ENCODE data around the gene LIMK1. TPM values are rescaled to one million over a fixed set of nuclear protein-coding genes. Genes with fewer than 3 reads are reported as not detected.

LIMK1 gene
- total and polyA plus RNA-seq, 5 donors from 2014 or later = 1.7 to 14.4 (median 2.8) TPM

GRCh38 chr7:74093671-74094223, 10.1 kb downstream of the LIMK1 start:
- Mint-ChIP-seq H3K27me3 (no peaks in the 10 kb centered on the region), H3K4me1 (peaks cover 0 to 30% (median 5%) of the 10 kb centered on the region in 4 donors), H3K27ac (peak overlapping the region; percentile 96 to 97 (median 97)), H3K9me3 (no peaks in the 10 kb centered on the region), H3K4me3 (peak overlapping the region; percentile 88 to 94 (median 89)), H3K36me3 (peaks cover 15% of the 10 kb centered on the region)
- ATAC-seq (ENCODE audit: low read depth in 2 of 2) = peak; percentile 5 to 20
- peak in 1 of 3 donors; percentile 15 for DNase-seq
- peak overlapping the region; percentile 76 for H3K4me3 ChIP-seq (ENCODE audit: low read depth, low read length)
- no peaks in the 10 kb centered on the region for H3K27me3 ChIP-seq (ENCODE audit: control insufficient read depth, insufficient read depth, low read length)
- H3K27ac ChIP-seq (ENCODE audit: insufficient read depth, low read length, poor library complexity, severe bottlenecking) = peak overlapping the region; percentile 78
- peaks cover 29% of the 10 kb centered on the region for H3K4me1 ChIP-seq (ENCODE audit: control insufficient read depth, insufficient read depth, low read length, poor library complexity, severe bottlenecking)
- H3K36me3 ChIP-seq (ENCODE audit: control insufficient read depth, insufficient read depth, low read length) = no peaks in the 10 kb centered on the region
- H3K9me3 ChIP-seq (ENCODE audit: control insufficient read depth in 2 of 2, low read length in 2 of 2) = no peaks in the 10 kb centered on the region

GRCh38 chr7:74094224-74095101, 10.9 kb downstream of the LIMK1 start:
- H3K4me3 ChIP-seq (ENCODE audit: low read depth, low read length) = peak overlapping the region; percentile 76
- H3K36me3 Mint-ChIP-seq = peaks cover 12% of the 10 kb centered on the region
- peak; percentile 82 to 84 for ATAC-seq (ENCODE audit: low read depth in 2 of 2)
- H3K4me1 ChIP-seq (ENCODE audit: control insufficient read depth, insufficient read depth, low read length, poor library complexity, severe bottlenecking) = peaks cover 29% of the 10 kb centered on the region
- no peaks in the 10 kb centered on the region for H3K9me3 Mint-ChIP-seq
- peak; percentile 41 to 84 (median 51) for DNase-seq
- peaks cover 0 to 24% (median 5%) of the 10 kb centered on the region in 4 donors for H3K4me1 Mint-ChIP-seq
- H3K27ac ChIP-seq (ENCODE audit: insufficient read depth, low read length, poor library complexity, severe bottlenecking) = peak overlapping the region; percentile 78
- H3K9me3 ChIP-seq (ENCODE audit: control insufficient read depth in 2 of 2, low read length in 2 of 2) = no peaks in the 10 kb centered on the region
- H3K27ac Mint-ChIP-seq = peak overlapping the region; percentile 96 to 97 (median 97)
- H3K27me3 Mint-ChIP-seq = no peaks in the 10 kb centered on the region
- peaks cover 3% of the 10 kb centered on the region for H3K36me3 ChIP-seq (ENCODE audit: control insufficient read depth, insufficient read depth, low read length)
- H3K27me3 ChIP-seq (ENCODE audit: control insufficient read depth, insufficient read depth, low read length) = no peaks in the 10 kb centered on the region
- peak overlapping the region; percentile 88 to 94 (median 89) for H3K4me3 Mint-ChIP-seq

GRCh38 chr7:74095135-74095534, 11.5 kb downstream of the LIMK1 start:
- H3K4me3 Mint-ChIP-seq = peak overlapping the region; percentile 88 to 94 (median 89)
- H3K4me3 ChIP-seq (ENCODE audit: low read depth, low read length) = peak overlapping the region; percentile 76
- peak overlapping the region; percentile 78 for H3K27ac ChIP-seq (ENCODE audit: insufficient read depth, low read length, poor library complexity, severe bottlenecking)

GRCh38 chr7:74097937-74098614, 14.5 kb downstream of the LIMK1 start:
- H3K27ac Mint-ChIP-seq = peak overlapping the region in 2 of 3 donors; percentile 20 to 54
- Histone ChIP-seq H3K4me3 (ENCODE audit: low read depth, low read length) (no peak overlapping the region), H3K36me3 (ENCODE audit: control insufficient read depth, insufficient read depth, low read length) (peaks cover 11% of the 10 kb centered on the region), H3K9me3 (ENCODE audit: control insufficient read depth in 2 of 2, low read length in 2 of 2) (no peaks in the 10 kb centered on the region), H3K4me1 (ENCODE audit: control insufficient read depth, insufficient read depth, low read length, poor library complexity, severe bottlenecking) (peaks cover 26% of the 10 kb centered on the region), H3K27me3 (ENCODE audit: control insufficient read depth, insufficient read depth, low read length) (no peaks in the 10 kb centered on the region), H3K27ac (ENCODE audit: insufficient read depth, low read length, poor library complexity, severe bottlenecking) (no peak overlapping the region)
- no peak for ATAC-seq (ENCODE audit: low read depth in 2 of 2)
- no peaks in the 10 kb centered on the region for H3K27me3 Mint-ChIP-seq
- peaks cover 15% of the 10 kb centered on the region for H3K36me3 Mint-ChIP-seq
- no peak for DNase-seq
- peaks cover 4 to 17% (median 5%) of the 10 kb centered on the region in 4 donors for H3K4me1 Mint-ChIP-seq
- H3K4me3 Mint-ChIP-seq = peak overlapping the region in 1 of 4 donors; percentile 24
- no peaks in the 10 kb centered on the region for H3K9me3 Mint-ChIP-seq

More at GRCh38 chr7:74095135-74095534, 11.5 kb downstream of the LIMK1 start:
- Mint-ChIP-seq H3K27me3 (no peaks in the 10 kb centered on the region), H3K4me1 (peaks cover 0 to 24% (median 5%) of the 10 kb centered on the region in 4 donors), H3K36me3 (peaks cover 9% of the 10 kb centered on the region), H3K27ac (peak overlapping the region; percentile 96 to 97 (median 97)), H3K9me3 (no peaks in the 10 kb centered on the region)
- H3K4me1 ChIP-seq (ENCODE audit: control insufficient read depth, insufficient read depth, low read length, poor library complexity, severe bottlenecking) = peaks cover 29% of the 10 kb centered on the region
- H3K27me3 ChIP-seq (ENCODE audit: control insufficient read depth, insufficient read depth, low read length) = no peaks in the 10 kb centered on the region
- H3K9me3 ChIP-seq (ENCODE audit: control insufficient read depth in 2 of 2, low read length in 2 of 2) = no peaks in the 10 kb centered on the region
- no peak for DNase-seq
- ATAC-seq (ENCODE audit: low read depth in 2 of 2) = no peak
- H3K36me3 ChIP-seq (ENCODE audit: control insufficient read depth, insufficient read depth, low read length) = peaks cover 5% of the 10 kb centered on the region

GRCh38 chr7:74099031-74099430, 15.4 kb downstream of the LIMK1 start:
- Mint-ChIP-seq H3K27ac (no peak overlapping the region), H3K4me3 (no peak overlapping the region), H3K4me1 (peaks cover 2 to 8% (median 3%) of the 10 kb centered on the region in 4 donors), H3K27me3 (no peaks in the 10 kb centered on the region), H3K9me3 (no peaks in the 10 kb centered on the region), H3K36me3 (peaks cover 19% of the 10 kb centered on the region)
- ATAC-seq (ENCODE audit: low read depth in 2 of 2) (no peak), DNase-seq (no peak)
- Histone ChIP-seq H3K9me3 (ENCODE audit: control insufficient read depth in 2 of 2, low read length in 2 of 2) (no peaks in the 10 kb centered on the region), H3K4me1 (ENCODE audit: control insufficient read depth, insufficient read depth, low read length, poor library complexity, severe bottlenecking) (peaks cover 16% of the 10 kb centered on the region), H3K4me3 (ENCODE audit: low read depth, low read length) (no peak overlapping the region), H3K36me3 (ENCODE audit: control insufficient read depth, insufficient read depth, low read length) (peaks cover 11% of the 10 kb centered on the region), H3K27me3 (ENCODE audit: control insufficient read depth, insufficient read depth, low read length) (no peaks in the 10 kb centered on the region), H3K27ac (ENCODE audit: insufficient read depth, low read length, poor library complexity, severe bottlenecking) (no peak overlapping the region)

- H3K27ac ChIP-seq (ENCODE audit: insufficient read depth, low read length, poor library complexity, severe bottlenecking) = no peak overlapping the region
- no peaks in the 10 kb centered on the region for H3K27me3 ChIP-seq (ENCODE audit: control insufficient read depth, insufficient read depth, low read length)
- Mint-ChIP-seq H3K4me1 (peaks cover 0 to 4% (median under 1%) of the 10 kb centered on the region in 4 donors), H3K4me3 (no peak overlapping the region), H3K36me3 (peaks cover 19% of the 10 kb centered on the region), H3K9me3 (no peaks in the 10 kb centered on the region), H3K27me3 (no peaks in the 10 kb centered on the region), H3K27ac (peak overlapping the region in 1 of 3 donors; percentile 29)
- ATAC-seq (ENCODE audit: low read depth in 2 of 2) (peak; percentile 34 to 40), DNase-seq (no peak)
- no peaks in the 10 kb centered on the region for H3K4me1 ChIP-seq (ENCODE audit: control insufficient read depth, insufficient read depth, low read length, poor library complexity, severe bottlenecking)
- no peak overlapping the region for H3K4me3 ChIP-seq (ENCODE audit: low read depth, low read length)
- H3K36me3 ChIP-seq (ENCODE audit: control insufficient read depth, insufficient read depth, low read length) = peaks cover 20% of the 10 kb centered on the region
- no peaks in the 10 kb centered on the region for H3K9me3 ChIP-seq (ENCODE audit: control insufficient read depth in 2 of 2, low read length in 2 of 2)
Measured at GRCh38 chr7:74101061-74101681, 17.6 kb downstream of the LIMK1 start.

- no peak overlapping the region for H3K4me3 Mint-ChIP-seq
- no peaks in the 10 kb centered on the region for H3K27me3 Mint-ChIP-seq
- Histone ChIP-seq H3K36me3 (ENCODE audit: control insufficient read depth, insufficient read depth, low read length) (peaks cover 26% of the 10 kb centered on the region), H3K9me3 (ENCODE audit: control insufficient read depth in 2 of 2, low read length in 2 of 2) (no peaks in the 10 kb centered on the region), H3K27ac (ENCODE audit: insufficient read depth, low read length, poor library complexity, severe bottlenecking) (no peak overlapping the region), H3K4me1 (ENCODE audit: control insufficient read depth, insufficient read depth, low read length, poor library complexity, severe bottlenecking) (no peaks in the 10 kb centered on the region), H3K4me3 (ENCODE audit: low read depth, low read length) (no peak overlapping the region), H3K27me3 (ENCODE audit: control insufficient read depth, insufficient read depth, low read length) (no peaks in the 10 kb centered on the region)
- ATAC-seq (ENCODE audit: low read depth in 2 of 2) (no peak), DNase-seq (no peak)
- H3K4me1 Mint-ChIP-seq = peaks cover 0 to 4% (median 0%) of the 10 kb centered on the region in 4 donors
- H3K9me3 Mint-ChIP-seq = no peaks in the 10 kb centered on the region
- peaks cover 15% of the 10 kb centered on the region for H3K36me3 Mint-ChIP-seq
- no peak overlapping the region for H3K27ac Mint-ChIP-seq
Measured at GRCh38 chr7:74103219-74103772, 19.7 kb downstream of the LIMK1 start.
